Esophagus muscularis mucosa (tissue), 4 donors: Measurements from ENCODE around the gene MAGI1. TPM values are rescaled to one million over a fixed set of nuclear protein-coding genes. Genes with fewer than 3 reads are reported as not detected.

ENCODE experiments used
- DNase-seq: peaks from one replicate; pipeline ENCODE4 v3.0.0-alpha.2; 2017; ENCODE audit errors: extremely low spot score
- H3K27ac ChIP-seq, 4 donors: fragments of 200-600 bp; sonication (generic); replicated peaks in 1 of 4; 1 replicate in 3 of 4; 2 replicates in 1 of 4; pipeline ENCODE4 v1.5.1; 2016 to 2019; ENCODE audit warnings: mild to moderate bottlenecking in 1 of 4
- H3K27me3 ChIP-seq, 4 donors: fragments of 200-600 bp; sonication (generic); one replicate each; pipeline versions ENCODE4 v1.5.1 to v1.6.0; 2016 to 2019
- H3K36me3 ChIP-seq, 4 donors: fragments of 200-600 bp; sonication (generic); one replicate each; pipeline ENCODE4 v1.5.1; 2016 to 2019
- H3K4me1 ChIP-seq, 4 donors: fragments of 200-600 bp; sonication (generic); one replicate each; pipeline ENCODE4 v1.5.1; 2016 to 2019
- H3K4me3 ChIP-seq, 4 donors: fragments of 200-600 bp; sonication (generic); 1 replicate in 2 of 4; 2 replicates in 2 of 4; pipeline ENCODE4 v1.5.1; 2016 to 2019; ENCODE audit warnings: mild to moderate bottlenecking in 4 of 4, moderate library complexity in 1 of 4
- H3K9me3 ChIP-seq, 4 donors: fragments of 200-600 bp; sonication (generic); 1 replicate in 3 of 4; 2 replicates in 1 of 4; pipeline ENCODE4 v1.5.1; 2016 to 2019
- CTCF ChIP-seq, 3 experiments: fragments of 200-600 bp in 2 of 3; fragments of 450-650 bp in 1 of 3; sonication (generic) in 2 of 3; IDR thresholded peaks; one replicate each; pipeline ENCODE4 v1.5.1; 2017 to 2019; ENCODE audit warnings: antibody characterized with exemption in 3 of 3, mild to moderate bottlenecking in 2 of 3, moderate library complexity in 1 of 3
- EP300 ChIP-seq: sonication (generic); formaldehyde crosslinking; IDR thresholded peaks from one replicate; pipeline ENCODE4 v1.6.1; 2017; ENCODE audit warnings: antibody characterized with exemption
- POLR2A ChIP-seq: fragments of 450-650 bp; IDR thresholded peaks from one replicate; pipeline ENCODE4 v1.6.1; 2017; ENCODE audit warnings: antibody characterized with exemption, moderate library complexity, mild to moderate bottlenecking, low read depth
- POLR2AphosphoS5 ChIP-seq, 2 donors: sonication (generic); formaldehyde crosslinking; IDR thresholded peaks; one replicate each; pipeline ENCODE4 v1.6.1; 2017; ENCODE audit warnings: antibody characterized with exemption in 2 of 2
- WGBS: methylation state at CpG from one replicate; pipeline ENCODE4 v1.1.5; 2018; 5-methylcytosine and 5-hydroxymethylcytosine counted together
- intact Hi-C: fragments of 100-400 bp; cut with DNase I; formaldehyde crosslinking; loops from one replicate; pipeline ENCODE4 v1.15.1; 2023
- total RNA-seq, 4 donors: library from RNA; depleted of rRNA; stranded (reverse); fragments of >200 nt; gene quantifications; one replicate each; pipeline versions ENCODE4 v1.1.0 to v1.2.1, GENCODE V29; 2016

MAGI1 gene
- total RNA-seq, 4 donors from 2014 or later, result 17.1 to 35.1 (median 25.2) TPM

GRCh38 chr3:65576966-65577365 lies 461.8 kb downstream of the MAGI1 start:
- H3K4me1 ChIP-seq, result peaks cover 14 to 30% (median 24%) of the 10 kb centered on the region in 4 donors
- H3K27me3 ChIP-seq, result no peaks in the 10 kb centered on the region
- intact Hi-C loops, result no loop called here
- 35% methylated on average over 2 of the region's 2 CpGs for WGBS
- no peak for DNase-seq
- H3K36me3 ChIP-seq, result no peaks in the 10 kb centered on the region
- no peaks in the 10 kb centered on the region for H3K9me3 ChIP-seq
- no peak for TF ChIP-seq POLR2A
- no peak for TF ChIP-seq EP300
- no peak for TF ChIP-seq CTCF (IDR thresholded peaks at IDR 0.05)
- TF ChIP-seq POLR2AphosphoS5 (IDR thresholded peaks at IDR 0.05), result no peak
- H3K27ac ChIP-seq, result peak overlapping the region in 3 of 4 donors; percentile 4 to 15 (median 10)
- H3K4me3 ChIP-seq, result no peak overlapping the region

GRCh38 chr3:65576228-65576627 lies 462.5 kb downstream of the MAGI1 start:
- H3K4me1 ChIP-seq, result peaks cover 14 to 32% (median 28%) of the 10 kb centered on the region in 4 donors
- TF ChIP-seq CTCF (IDR thresholded peaks at IDR 0.05) (no peak), POLR2AphosphoS5 (IDR thresholded peaks at IDR 0.05) (no peak)
- no peak overlapping the region for H3K4me3 ChIP-seq
- WGBS, result 92% methylated on average over 6 of the region's 6 CpGs
- DNase-seq, result no peak
- intact Hi-C loops, result no loop called here
- no peaks in the 10 kb centered on the region for H3K36me3 ChIP-seq
- no peaks in the 10 kb centered on the region for H3K27me3 ChIP-seq
- H3K9me3 ChIP-seq, result no peaks in the 10 kb centered on the region
- H3K27ac ChIP-seq, result no peak overlapping the region

GRCh38 chr3:65575376-65575840 lies 463.3 kb downstream of the MAGI1 start:
- Histone ChIP-seq H3K27me3 (no peaks in the 10 kb centered on the region), H3K27ac (no peak overlapping the region), H3K36me3 (no peaks in the 10 kb centered on the region), H3K4me3 (no peak overlapping the region), H3K9me3 (no peaks in the 10 kb centered on the region), H3K4me1 (peaks cover 14 to 32% (median 28%) of the 10 kb centered on the region in 4 donors)
- WGBS, result 80% methylated on average over 1 of the region's 1 CpG
- DNase-seq, result no peak
- TF ChIP-seq POLR2AphosphoS5 (IDR thresholded peaks at IDR 0.05), result no peak
- no peak for TF ChIP-seq EP300
- TF ChIP-seq POLR2A, result no peak
- TF ChIP-seq CTCF (IDR thresholded peaks at IDR 0.05), result no peak
- intact Hi-C loops, result no loop called here

- peaks cover 17 to 39% (median 36%) of the 10 kb centered on the region in 4 donors for H3K4me1 ChIP-seq
- H3K36me3 ChIP-seq, result no peaks in the 10 kb centered on the region
- H3K9me3 ChIP-seq, result no peaks in the 10 kb centered on the region
- H3K27ac ChIP-seq, result no peak overlapping the region
- H3K4me3 ChIP-seq, result no peak overlapping the region
- no peak for TF ChIP-seq EP300
- no peak for TF ChIP-seq POLR2A
- TF ChIP-seq POLR2AphosphoS5 (IDR thresholded peaks at IDR 0.05), result no peak
- no peak for TF ChIP-seq CTCF (IDR thresholded peaks at IDR 0.05)
- intact Hi-C loops, result no loop called here
- no peaks in the 10 kb centered on the region for H3K27me3 ChIP-seq
- no peak for DNase-seq
Observed at GRCh38 chr3:65573548-65574116, 465.1 kb downstream of the MAGI1 start.
